ENCODE results near the gene RAB44. TPM values are rescaled to one million over a fixed set of nuclear protein-coding genes. Genes with fewer than 3 reads are reported as not detected.

The RAB44 gene
- total and polyA plus RNA-seq, 2 of the 4 experiments (the other 2 are of a cell fraction): 0.03 TPM; not detected in 1

- Histone ChIP-seq H3K14ac (replicated peaks; ENCODE audit: low read depth, low read length) (peak overlapping the region; percentile 63; the same call in 1 of the 2 replicates), H3K9me3 (ENCODE audit: control insufficient read depth, insufficient read depth, low read length) (no peaks in the 10 kb centered on the region), H3K4me3 (ENCODE audit: insufficient read depth, low read depth, low read length) (no peak overlapping the region), H3K4me2 (ENCODE audit: low read depth, low read length) (no peak overlapping the region), H2BK120ac (ENCODE audit: low read depth, low read length) (peak overlapping the region; percentile 45; the same call in 1 of the 2 replicates), H3K27ac (ENCODE audit: insufficient read depth, low read length) (no peak overlapping the region), H4K20me1 (ENCODE audit: insufficient read depth, low read length) (no peaks in the 10 kb centered on the region), H4K5ac (ENCODE audit: low read depth, low read length) (no peak overlapping the region), H2AK5ac (ENCODE audit: low read depth, low read length) (peak overlapping the region; percentile 68; the same call in 1 of the 2 replicates), H3K9me1 (ENCODE audit: insufficient read depth, low read length) (peaks cover 11% of the 10 kb centered on the region), H3K79me1 (ENCODE audit: low read depth in 1 of 2, low read length in 2 of 2) (peaks cover 0 to 13% of the 10 kb centered on the region in 2 experiments; a peak in 2 of 4 replicates), H3K18ac (ENCODE audit: low read depth, low read length) (no peak overlapping the region), H2AFZ (replicated peaks; ENCODE audit: low read length, poor library complexity) (no peak overlapping the region), H2BK5ac (ENCODE audit: low read depth, low read length, poor library complexity, severe bottlenecking) (no peak overlapping the region), H3K27me3 (ENCODE audit: control insufficient read depth, insufficient read depth, low read length) (no peaks in the 10 kb centered on the region), H3K56ac (ENCODE audit: extremely low read depth, insufficient read depth, low read length) (no peak overlapping the region), H3K4me1 (ENCODE audit: control insufficient read depth, insufficient read depth, low read length) (peaks cover 14% of the 10 kb centered on the region), H4K8ac (ENCODE audit: low read depth in 2 of 2, low read length in 2 of 2) (no peak overlapping the region), H3K23ac (ENCODE audit: low read depth, low read length) (0 out of 2 replicates have a peak overlapping the region, but pooled peaks have one; percentile 14), H4K91ac (ENCODE audit: insufficient read depth, low read depth, low read length) (peak overlapping the region; percentile 23; the same call in 1 of the 2 replicates), H3K9ac (ENCODE audit: low read depth, low read length) (no peak overlapping the region), H2BK20ac (ENCODE audit: low read depth, low read length) (peak overlapping the region; percentile 47), H2BK15ac (ENCODE audit: low read depth, low read length) (peak overlapping the region; percentile 46; the same call in 1 of the 3 replicates), H2AK9ac (replicated peaks; ENCODE audit: low read depth, low read length, poor library complexity) (no peak overlapping the region), H3K36me3 (ENCODE audit: control insufficient read depth, insufficient read depth, low read length) (no peaks in the 10 kb centered on the region), H3K4ac (ENCODE audit: low read depth, low read length) (peak overlapping the region; percentile 55)
- dilution Hi-C loops (cut with HindIII; ENCODE audit: low sequenced_read_pairs, unreplicated experiment): no loop called here
- no TSS peak for BruUV-seq (replicated peaks)
- DNase-seq: no peak
- WGBS, 2 experiments (ENCODE audit: extremely low coverage in 2 of 2, insufficient read length in 1 of 2): 72% methylated on average over 3 of the region's 6 CpGs; no CpG with 5 or more reads in 1 of the 2 experiments
- ChIA-PET POLR2A (ENCODE audit: unreplicated experiment) (no interaction called here), CTCF (no interaction called here)
- in situ Hi-C loops (cut with MboI; ENCODE audit: low sequenced_read_pairs): no loop called here
- TF ChIP-seq CEBPB (IDR thresholded peaks at IDR 0.05; ENCODE audit: low read depth, low read length) (peak; percentile 55), FOS (IDR thresholded peaks at IDR 0.05; ENCODE audit: low read depth, low read length) (no peak), RFX5 (IDR thresholded peaks at IDR 0.05; ENCODE audit: low read depth, low read length) (no peak)
- intact Hi-C loops (cut with micrococcal nuclease): no loop called here
- ATAC-seq (ENCODE audit: low read depth): no peak
These were observed 34.8 kb upstream of the RAB44 start for GRCh38 chr6:36662827-36663256.

Measured in IMR-90 (cell line).